OCI-LY1 (cell line): ENCODE results near the gene SNX24.

Source experiments
- H2AFZ ChIP-seq: fragments of 200-600 bp; sonication (generic), shearing (Covaris generic); 2 replicates; pipeline ENCODE4 v1.6.0; 2014; ENCODE audit warnings: antibody characterized with exemption, mild to moderate bottlenecking, low read length
- H3F3A ChIP-seq: fragments of 200-600 bp; sonication (generic), shearing (Covaris generic); 2 replicates; pipeline ENCODE4 v1.6.0; 2014; ENCODE audit warnings: mild to moderate bottlenecking, antibody characterized with exemption, low read length, moderate library complexity; ENCODE audit not compliant: insufficient read depth
- H3K27ac ChIP-seq: fragments of 200-600 bp; sonication (generic); 2 replicates; pipeline ENCODE4 v1.5.1; 2014; ENCODE audit warnings: low read length, mixed run types, mild to moderate bottlenecking, low read depth; ENCODE audit not compliant: poor library complexity, severe bottlenecking
- H3K27me3 ChIP-seq: fragments of 200-600 bp; sonication (generic); 2 replicates; pipeline ENCODE4 v1.6.0; 2014; ENCODE audit warnings: antibody characterized with exemption, mild to moderate bottlenecking, low read length, moderate library complexity; ENCODE audit not compliant: insufficient read depth
- H3K36me3 ChIP-seq: fragments of 200-600 bp; sonication (generic); 2 replicates; pipeline ENCODE4 v1.6.1; 2014; ENCODE audit warnings: mild to moderate bottlenecking, antibody characterized with exemption, low read length, moderate library complexity, mixed read lengths; ENCODE audit not compliant: insufficient read depth
- H3K4me1 ChIP-seq: fragments of 200-600 bp; sonication (generic); 2 replicates; pipeline ENCODE4 v1.5.1; 2014; ENCODE audit warnings: mild to moderate bottlenecking, low read length, moderate library complexity; ENCODE audit not compliant: insufficient read depth, severe bottlenecking
- H3K4me2 ChIP-seq: fragments of 200-600 bp; sonication (generic), shearing (Covaris generic); 2 replicates; pipeline ENCODE4 v1.6.1; 2014; ENCODE audit warnings: low read length
- H3K4me3 ChIP-seq: fragments of 200-600 bp; sonication (generic); 2 replicates; pipeline ENCODE4 v1.5.1; 2014; ENCODE audit warnings: low read length, low read depth, mild to moderate bottlenecking, mixed read lengths; ENCODE audit not compliant: poor library complexity, severe bottlenecking
- H3K79me2 ChIP-seq: fragments of 200-600 bp; shearing (Covaris generic); 2 replicates; pipeline ENCODE4 v1.6.1; 2016; ENCODE audit warnings: mixed run types, low read length, mixed read lengths; ENCODE audit not compliant: insufficient read depth
- H3K9ac ChIP-seq: fragments of 200-600 bp; sonication (generic), shearing (Covaris generic); 2 replicates; pipeline ENCODE4 v1.6.1; 2014; ENCODE audit warnings: mild to moderate bottlenecking, low read length, mixed read lengths
- H3K9me2 ChIP-seq: fragments of 200-600 bp; sonication (generic), shearing (Covaris generic); 2 replicates; pipeline ENCODE4 v1.6.1; 2014; ENCODE audit warnings: low read depth, mild to moderate bottlenecking, low read length, mixed read lengths
- H3K9me3 ChIP-seq: fragments of 200-600 bp; shearing (Covaris generic); 2 replicates; pipeline ENCODE4 v1.6.1; 2014; ENCODE audit warnings: low read length, mixed read lengths
- H4K20me1 ChIP-seq: fragments of 200-600 bp; sonication (generic), shearing (Covaris generic); 2 replicates; pipeline ENCODE4 v1.6.0; 2016; ENCODE audit warnings: mild to moderate bottlenecking, low read length; ENCODE audit not compliant: insufficient read depth
- EZH2 ChIP-seq: fragments of 200-600 bp; sonication (generic), shearing (Covaris generic); IDR thresholded peaks from 2 replicates; pipeline ENCODE4 v1.8.0; 2017; ENCODE audit warnings: borderline replicate concordance, mixed run types, mild to moderate bottlenecking, antibody characterized with exemption, low read length, moderate library complexity, mixed read lengths
- TF ChIP-seq, protein P1 (sequence below): fragments of 200-600 bp; sonication (generic), shearing (Covaris generic); IDR thresholded peaks from 2 replicates; pipeline ENCODE4 v1.5.1; 2017; ENCODE audit warnings: mild to moderate bottlenecking, antibody characterized with exemption, low read length, moderate library complexity, mixed read lengths

Gene SNX24

DNA sequence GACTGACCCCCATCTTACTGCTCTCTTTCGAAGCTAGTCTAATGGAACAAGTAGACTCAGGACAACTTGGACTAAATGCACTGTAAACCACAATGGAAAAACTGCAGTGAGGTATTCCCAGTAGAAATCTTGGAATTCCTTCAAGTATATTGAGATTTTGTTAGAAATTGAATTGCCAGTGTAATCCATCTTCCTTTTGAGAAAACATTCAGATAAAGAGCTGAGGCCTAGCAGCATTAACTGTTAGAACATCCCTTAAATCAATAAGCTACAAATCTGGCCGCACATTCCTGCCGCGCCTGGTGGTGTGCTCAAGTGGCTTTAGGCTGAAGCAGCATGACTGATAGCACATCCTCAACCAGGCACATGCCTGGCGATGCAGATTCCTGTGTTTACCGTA lies 161.8 kb downstream of the SNX24 start:
- H3F3A ChIP-seq: no peaks in the 10 kb centered on the region
- no peaks in the 10 kb centered on the region for H3K79me2 ChIP-seq
- no peak overlapping the region for H3K27ac ChIP-seq
- H3K4me1 ChIP-seq: no peaks in the 10 kb centered on the region
- H4K20me1 ChIP-seq: no peaks in the 10 kb centered on the region
- H3K27me3 ChIP-seq: no peaks in the 10 kb centered on the region
- H3K36me3 ChIP-seq: no peaks in the 10 kb centered on the region
- no peaks in the 10 kb centered on the region for H3K9me3 ChIP-seq
- TF ChIP-seq, protein P1, sequence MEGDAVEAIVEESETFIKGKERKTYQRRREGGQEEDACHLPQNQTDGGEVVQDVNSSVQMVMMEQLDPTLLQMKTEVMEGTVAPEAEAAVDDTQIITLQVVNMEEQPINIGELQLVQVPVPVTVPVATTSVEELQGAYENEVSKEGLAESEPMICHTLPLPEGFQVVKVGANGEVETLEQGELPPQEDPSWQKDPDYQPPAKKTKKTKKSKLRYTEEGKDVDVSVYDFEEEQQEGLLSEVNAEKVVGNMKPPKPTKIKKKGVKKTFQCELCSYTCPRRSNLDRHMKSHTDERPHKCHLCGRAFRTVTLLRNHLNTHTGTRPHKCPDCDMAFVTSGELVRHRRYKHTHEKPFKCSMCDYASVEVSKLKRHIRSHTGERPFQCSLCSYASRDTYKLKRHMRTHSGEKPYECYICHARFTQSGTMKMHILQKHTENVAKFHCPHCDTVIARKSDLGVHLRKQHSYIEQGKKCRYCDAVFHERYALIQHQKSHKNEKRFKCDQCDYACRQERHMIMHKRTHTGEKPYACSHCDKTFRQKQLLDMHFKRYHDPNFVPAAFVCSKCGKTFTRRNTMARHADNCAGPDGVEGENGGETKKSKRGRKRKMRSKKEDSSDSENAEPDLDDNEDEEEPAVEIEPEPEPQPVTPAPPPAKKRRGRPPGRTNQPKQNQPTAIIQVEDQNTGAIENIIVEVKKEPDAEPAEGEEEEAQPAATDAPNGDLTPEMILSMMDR: no peak
- H3K9ac ChIP-seq: no peak overlapping the region
- H3K4me2 ChIP-seq: no peak overlapping the region
- H3K4me3 ChIP-seq: no peak overlapping the region
- no peaks in the 10 kb centered on the region for H3K9me2 ChIP-seq
- no peak overlapping the region for H2AFZ ChIP-seq

DNA sequence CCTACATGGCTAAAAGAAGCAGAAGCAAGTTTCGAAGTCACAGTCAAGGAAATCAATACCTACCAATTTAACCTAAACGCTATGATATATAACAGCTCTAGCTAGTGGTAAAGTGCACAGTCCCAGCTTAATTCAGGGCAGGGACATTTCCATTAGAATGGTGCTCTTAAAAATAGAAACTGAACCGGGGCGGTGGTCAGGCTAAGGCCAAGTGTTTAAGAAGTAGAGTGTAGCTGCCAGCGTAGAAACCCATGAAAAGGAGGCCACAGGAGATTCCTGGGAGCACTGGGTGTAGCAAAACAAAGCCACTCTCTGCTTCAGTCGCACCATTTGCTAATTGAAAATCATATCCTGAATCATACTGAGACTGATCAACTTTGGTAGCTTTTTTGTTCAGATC lies 162.3 kb downstream of the SNX24 start:
- H3K9me2 ChIP-seq: no peaks in the 10 kb centered on the region
- TF ChIP-seq, protein P1: no peak
- no peak for TF ChIP-seq EZH2
- H3K27ac ChIP-seq: no peak overlapping the region
- no peak overlapping the region for H3K4me3 ChIP-seq
- no peaks in the 10 kb centered on the region for H3F3A ChIP-seq
- no peaks in the 10 kb centered on the region for H3K79me2 ChIP-seq
- H3K4me2 ChIP-seq: no peak overlapping the region
- H3K27me3 ChIP-seq: no peaks in the 10 kb centered on the region
- no peak overlapping the region for H3K9ac ChIP-seq
- no peaks in the 10 kb centered on the region for H3K4me1 ChIP-seq
- H2AFZ ChIP-seq: no peak overlapping the region
- H4K20me1 ChIP-seq: no peaks in the 10 kb centered on the region
- no peaks in the 10 kb centered on the region for H3K36me3 ChIP-seq
- no peaks in the 10 kb centered on the region for H3K9me3 ChIP-seq

DNA sequence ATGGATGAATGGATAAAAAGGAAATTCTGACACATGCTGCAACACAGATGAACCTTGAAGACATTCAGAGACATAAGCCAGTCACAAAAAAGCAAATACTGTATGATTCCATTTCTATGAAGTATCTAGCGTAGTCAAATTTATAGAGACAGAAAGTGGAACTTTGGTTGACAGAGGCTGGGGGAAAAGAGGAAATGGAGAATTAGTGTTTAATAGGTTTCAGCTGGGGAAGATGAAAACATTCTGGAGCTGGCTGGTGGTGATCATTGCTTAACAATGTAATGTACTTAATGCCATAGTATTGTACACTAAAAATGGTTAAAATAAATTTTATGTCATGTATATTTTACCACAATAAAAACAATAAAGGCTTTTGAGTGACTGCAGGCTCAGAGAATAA lies 166.9 kb downstream of the SNX24 start:
- no peaks in the 10 kb centered on the region for H3K36me3 ChIP-seq
- no peak for TF ChIP-seq EZH2
- TF ChIP-seq, protein P1: no peak
- H3K9me3 ChIP-seq: no peaks in the 10 kb centered on the region
- H2AFZ ChIP-seq: no peak overlapping the region
- no peaks in the 10 kb centered on the region for H3K4me1 ChIP-seq
- no peak overlapping the region for H3K9ac ChIP-seq
- H3K4me3 ChIP-seq: no peak overlapping the region
- no peaks in the 10 kb centered on the region for H3K27me3 ChIP-seq
- H4K20me1 ChIP-seq: no peaks in the 10 kb centered on the region
- H3K4me2 ChIP-seq: no peak overlapping the region
- no peaks in the 10 kb centered on the region for H3K9me2 ChIP-seq
- no peaks in the 10 kb centered on the region for H3F3A ChIP-seq
- no peak overlapping the region for H3K27ac ChIP-seq
- H3K79me2 ChIP-seq: no peaks in the 10 kb centered on the region
